Activated CD4-positive, CD25-positive, alpha-beta regulatory T cell (primary cell): ENCODE results near the gene GNAZ.
"Not testable (repeated sequence)": the region's sequence is repeated elsewhere in the genome, so short reads cannot be mapped to it uniquely, and the experiment has no call there.

ENCODE experiments used
- DNase-seq, 4 experiments: peaks; one replicate each; lab custom pipeline; 2025; lab: John Stamatoyannopoulos, UW

Gene GNAZ

DNA sequence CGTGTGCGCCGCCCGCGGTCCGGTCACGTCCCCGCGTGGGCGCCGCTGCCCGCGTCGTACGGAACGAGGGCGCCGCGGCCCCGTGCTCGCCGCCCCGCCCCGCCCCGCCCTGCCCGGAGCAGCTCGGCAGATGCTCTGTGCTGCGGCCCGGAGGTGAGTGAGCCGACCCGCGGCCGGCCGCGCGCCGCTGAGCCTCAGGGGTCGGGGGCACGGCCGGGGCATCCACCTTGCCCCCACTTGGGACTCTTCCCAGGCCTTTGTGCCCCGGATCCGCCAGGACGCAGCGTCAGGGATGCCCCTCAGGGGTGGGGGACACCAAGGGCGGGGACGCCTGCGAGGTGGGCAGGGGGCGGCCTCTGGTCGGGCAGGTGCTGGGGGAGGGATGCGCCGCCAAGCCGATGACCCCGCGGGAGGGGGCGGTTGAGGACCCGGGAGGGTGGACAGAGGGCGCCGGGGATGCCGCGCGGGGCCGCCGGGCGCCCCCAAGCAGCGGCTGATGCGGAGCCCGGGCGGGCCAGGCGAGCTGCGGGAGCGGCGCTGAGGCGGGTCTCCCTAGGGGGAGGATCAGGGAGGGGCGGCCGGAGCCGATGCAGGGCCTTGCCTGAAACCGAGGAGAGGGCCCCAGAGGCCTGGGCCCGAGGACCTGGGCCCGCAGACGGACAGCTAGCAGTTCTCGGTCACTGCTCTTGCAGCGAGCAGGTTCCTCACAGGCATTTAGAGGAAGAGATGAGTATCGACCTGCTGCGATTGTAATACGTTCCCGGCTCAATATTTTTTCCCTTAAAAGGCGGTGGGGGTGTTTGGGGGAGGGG is at the start of gene GNAZ:
Gene GNAZ, plus strand, starts transcription at position 102 of the 812 bp plus-strand sequence. CDS start 25,177 bp downstream, outside the sequence.
- no peak for DNase-seq

DNA sequence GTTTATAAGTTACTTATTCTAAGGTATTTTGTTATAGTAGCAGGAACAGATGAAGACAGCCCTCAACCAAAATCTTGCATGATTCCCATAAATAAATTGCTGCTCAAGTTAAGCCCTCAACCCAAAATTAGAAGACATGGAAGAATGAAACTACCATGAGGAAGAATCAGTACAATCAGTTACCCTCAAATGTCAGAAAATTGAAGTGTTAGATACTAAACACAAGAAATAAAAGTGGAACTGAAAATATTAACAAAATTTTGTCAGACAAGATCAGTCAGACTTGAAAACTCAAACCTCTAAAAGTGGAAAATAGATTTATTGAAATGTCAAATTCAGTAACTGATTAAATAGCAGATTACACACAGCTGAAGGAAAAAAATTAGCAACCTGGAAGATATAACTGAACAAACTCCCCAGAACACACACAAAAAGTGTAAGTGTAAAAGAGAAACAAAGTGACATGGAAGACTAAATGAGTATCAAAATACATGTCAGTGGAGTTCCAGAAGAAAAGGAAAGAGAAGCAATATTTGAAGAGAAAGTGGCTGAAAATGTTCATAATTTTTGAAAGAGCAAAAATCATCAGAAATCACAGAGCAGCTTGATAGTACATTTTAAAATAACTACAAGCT is 49.5 kb upstream of the GNAZ start:
- DNase-seq = no peak

DNA sequence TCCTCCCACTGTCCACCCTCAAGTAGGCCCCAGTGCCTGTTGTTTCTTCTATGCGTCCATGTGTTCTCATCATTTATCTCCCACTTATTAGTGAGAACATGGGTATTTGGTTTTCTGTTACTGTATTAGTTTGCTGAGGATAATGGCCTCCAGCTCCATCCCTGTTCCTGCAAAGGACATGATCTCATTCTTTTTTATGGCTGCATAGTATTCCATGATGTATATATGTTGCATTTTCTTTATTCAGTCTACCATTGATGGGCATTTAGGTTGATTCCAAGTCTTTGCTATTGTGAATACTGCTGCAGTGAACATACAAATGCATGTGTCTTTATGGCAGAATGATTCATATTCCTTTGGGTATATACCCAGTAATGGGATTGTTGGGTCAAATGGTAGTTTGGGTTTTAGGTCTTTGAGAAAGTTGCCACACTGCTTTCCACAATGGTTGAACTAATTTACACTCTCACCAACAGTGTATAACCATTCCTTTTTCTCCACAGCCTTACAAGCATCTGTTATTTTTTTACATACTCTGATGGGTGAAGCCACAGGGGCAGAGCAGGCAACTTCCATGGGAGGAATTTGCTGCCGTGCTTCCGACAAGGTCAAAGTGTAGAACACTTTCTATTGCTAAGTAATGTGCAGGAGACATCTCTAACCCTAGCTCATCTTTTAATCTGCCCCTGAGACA is 48.5 kb upstream of the GNAZ start:
- DNase-seq = not testable (repeated sequence)

DNA sequence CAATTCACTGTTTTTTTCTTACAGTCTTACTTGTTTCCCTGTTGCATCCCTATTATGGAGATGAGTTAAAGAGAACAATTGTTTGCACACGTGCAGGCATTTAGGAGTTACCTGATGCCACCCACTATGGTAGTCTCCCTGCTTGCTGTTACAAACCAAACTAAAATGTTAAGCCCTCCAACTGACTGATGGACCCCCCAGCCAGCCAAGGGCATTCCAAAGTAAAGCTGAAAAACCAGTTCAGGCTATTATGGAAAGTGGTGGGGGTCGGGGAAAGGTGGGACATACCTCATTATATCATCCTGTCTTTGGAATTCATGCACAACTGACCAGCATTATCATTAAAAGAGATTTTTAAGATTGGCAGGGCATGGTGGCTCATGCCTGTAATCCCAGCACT is 47.0 kb upstream of the GNAZ start:
- no peak for DNase-seq

DNA sequence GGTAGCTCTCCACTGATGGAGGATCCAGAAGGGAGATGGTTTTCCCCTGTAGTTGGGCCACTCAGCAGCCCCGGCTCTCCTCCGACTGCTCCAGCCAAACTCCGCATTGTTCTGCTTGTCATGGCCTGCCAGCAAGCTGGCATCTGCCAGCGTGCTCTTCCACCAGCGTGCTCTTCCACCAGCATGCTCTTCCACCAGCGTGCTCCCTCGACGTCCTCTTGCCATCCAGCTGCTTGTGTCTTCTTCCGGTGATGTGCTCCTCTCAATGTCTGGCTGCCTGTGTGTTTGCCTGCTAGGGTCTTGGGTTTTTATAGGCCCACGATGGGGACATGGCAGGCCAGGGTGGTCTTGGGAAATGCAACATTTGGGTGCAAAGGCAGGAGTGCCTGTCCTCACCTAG is 43.5 kb upstream of the GNAZ start:
- no peak for DNase-seq

DNA sequence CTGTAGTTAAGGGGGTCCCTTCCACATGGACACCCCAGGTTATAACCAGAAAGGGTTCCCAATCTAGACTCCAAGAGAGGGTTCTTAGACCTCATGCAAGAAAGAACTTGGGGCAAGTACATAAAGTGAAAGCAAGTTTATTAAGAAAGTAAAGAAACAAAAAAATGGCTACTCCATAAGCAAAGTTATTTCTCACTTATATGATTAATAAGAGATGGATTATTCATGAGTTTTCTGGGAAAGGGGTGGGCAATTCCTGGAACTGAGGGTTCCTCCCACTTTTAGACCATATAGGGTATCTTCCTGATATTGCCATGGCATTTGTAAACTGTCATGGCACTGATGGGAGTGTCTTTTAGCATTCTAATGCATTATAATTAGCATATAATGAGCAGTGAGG is 42.5 kb upstream of the GNAZ start:
- not testable (repeated sequence) for DNase-seq

DNA sequence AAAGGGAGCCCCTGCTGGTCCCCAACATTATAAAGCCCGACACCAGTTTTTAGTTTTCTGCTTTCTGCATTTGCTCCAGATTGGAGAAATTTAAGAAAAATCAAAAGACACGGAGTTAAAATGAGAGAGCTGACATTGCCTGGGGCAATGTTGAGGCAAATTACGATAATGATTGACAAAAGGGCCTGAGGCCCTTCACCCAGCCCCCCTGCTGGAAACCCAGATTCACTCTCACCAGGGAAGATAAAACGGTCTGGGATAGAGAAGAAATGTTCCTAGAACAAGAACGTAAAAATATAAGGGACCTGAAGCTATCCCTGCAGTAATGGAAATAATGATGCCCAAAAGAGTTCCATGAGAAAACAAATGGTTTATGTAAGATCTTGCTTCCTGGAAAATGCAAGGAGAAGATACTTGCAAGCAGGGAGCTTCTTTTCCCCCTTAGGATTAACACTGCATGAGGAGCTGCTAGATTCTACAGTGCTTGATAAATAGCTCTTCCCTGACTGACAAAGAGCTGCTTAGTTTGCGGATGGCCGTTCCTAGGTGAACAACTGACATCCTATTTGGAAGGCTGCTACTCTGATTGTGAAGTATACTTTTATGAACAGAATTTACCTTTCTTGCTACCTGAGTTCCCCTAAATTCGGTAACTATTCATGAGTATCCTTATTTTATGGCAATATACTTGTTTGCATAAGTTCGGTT is 40.6 kb upstream of the GNAZ start:
- no peak for DNase-seq

DNA sequence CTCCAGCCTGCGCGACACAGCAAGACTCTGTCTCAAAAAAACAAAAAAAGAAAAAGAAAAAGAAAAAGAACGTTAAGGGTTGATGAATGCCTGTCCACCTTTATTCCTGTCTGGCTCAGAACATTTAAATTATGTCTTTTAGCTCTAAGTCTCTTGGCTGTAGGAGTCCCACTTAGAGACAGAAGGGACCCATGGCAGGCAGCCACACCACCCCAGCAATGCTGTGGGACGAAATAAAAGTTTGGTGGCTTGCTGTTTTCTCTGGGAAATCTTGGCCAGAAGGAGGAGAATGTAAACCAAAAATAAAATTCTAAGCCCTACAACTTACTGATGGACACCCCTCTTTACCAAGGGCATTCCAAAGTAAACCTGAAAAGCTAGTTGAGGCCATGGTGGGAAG is 38.9 kb upstream of the GNAZ start:
- no peak for DNase-seq

DNA sequence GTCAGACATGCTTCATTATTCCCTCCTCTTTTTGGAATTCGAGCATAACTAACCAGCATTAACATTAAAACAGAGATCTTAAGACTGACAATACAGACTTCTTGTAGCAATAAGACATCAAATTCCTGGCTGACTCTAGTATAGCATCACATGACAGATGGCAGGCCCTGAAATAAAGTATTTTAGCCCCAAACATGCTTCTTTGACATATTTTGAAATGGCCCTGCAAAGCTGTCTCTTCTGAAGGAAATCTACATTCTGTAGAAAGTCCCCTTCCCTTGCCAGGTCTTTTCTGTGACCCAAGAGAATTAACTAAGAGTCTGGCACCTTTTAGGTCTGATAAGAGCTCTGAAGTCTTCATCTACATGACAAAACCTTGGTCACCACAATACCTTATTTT is 38.5 kb upstream of the GNAZ start:
- DNase-seq = no peak

DNA sequence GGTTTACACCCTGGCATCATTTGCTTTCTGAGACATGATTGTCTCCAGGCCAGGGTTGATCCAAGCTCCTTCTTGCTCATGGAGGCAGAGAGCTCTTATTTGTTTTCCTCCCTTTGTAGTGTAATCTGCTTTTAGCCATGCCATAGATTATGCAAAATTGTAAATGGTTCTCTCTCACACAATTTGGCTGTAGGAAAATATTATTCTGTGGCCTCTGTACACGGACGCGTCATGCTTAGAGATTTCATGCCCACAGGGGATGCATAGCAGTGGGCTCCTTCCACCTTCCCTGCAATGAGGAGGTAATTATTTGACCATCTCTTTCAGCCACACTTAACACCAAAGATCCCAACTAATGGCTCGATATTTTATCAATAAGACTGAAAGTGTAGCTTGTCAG is 37.7 kb upstream of the GNAZ start:
- DNase-seq = no peak

DNA sequence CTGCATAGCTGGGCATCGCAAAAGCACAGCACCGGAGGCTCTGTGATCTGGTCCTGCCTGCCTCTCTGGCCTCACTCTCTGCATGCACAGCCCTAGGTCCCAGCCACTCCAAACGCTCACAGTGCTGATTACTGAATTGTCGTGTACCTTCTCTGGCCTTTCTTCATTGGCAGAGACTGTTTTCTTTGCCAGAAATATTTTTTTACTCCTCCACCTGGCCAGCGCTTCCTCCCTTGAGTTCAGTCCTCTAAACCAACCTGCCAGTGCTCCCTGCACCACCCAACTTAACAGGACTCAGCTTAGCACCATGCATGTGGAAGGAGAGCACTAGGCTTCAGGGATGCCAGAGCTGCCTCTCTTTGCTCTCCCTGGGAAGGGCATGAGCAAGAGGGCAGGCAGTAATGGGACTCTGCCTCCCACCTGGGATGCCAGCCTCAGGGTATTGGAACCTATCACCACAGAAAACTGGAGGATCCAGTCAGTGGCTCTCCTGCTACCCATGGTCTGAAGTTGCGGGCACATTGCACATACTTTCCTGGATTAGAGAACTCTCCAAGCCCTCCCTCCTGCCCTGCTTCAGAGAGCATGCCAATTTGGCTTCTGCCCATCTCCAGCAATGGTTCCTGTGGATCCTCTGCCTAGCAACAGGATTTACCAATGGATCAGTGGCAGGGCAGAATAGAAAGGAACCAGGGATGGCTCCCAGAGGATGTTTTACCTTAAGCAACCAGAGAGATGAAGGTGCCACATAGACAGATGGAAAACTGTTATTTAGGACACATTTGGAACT is 37.0 kb upstream of the GNAZ start:
- no peak for DNase-seq

DNA sequence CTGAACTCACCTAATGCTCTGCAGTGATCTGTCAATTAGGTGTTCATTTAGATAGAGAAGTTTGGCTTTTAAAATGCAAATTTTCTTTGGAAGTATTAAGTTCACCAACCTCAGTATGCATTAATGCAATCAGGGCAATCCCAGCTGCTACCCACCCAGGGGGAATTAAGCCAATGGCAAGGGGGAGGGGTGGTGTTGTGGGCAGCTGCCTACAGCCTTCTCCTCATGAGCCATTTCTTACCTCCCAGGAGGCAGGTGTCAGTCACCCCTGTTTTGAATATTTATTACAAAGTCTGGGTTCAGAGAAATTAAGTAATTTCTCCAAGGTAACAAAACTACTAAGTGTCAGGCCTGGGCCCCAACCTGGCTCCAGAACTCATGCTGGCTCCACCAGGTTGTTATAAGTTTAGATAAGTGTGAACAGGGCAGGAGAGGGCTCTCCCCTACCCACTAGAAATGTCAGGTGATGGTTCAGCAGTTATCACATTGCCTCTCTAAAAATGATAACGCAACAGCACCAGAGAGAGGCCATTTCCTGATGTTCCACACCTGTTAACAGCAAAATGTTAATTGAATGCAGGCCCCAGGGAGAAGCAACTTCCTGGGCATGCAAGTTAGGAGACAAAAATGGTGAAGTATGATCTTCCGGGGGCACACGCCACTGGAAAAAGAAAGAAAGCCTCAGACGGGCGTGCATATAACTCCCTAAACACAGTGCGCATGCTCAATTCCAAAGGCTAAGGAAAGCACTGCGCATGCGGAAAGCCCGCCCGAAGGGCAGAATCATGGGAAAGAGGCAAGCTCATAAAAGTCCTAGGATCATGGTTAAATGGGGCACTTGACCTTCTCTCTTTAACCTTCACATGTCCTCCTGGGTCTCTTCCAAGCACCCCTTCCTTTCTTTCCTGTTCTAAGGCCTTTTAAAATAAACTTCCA is 35.4 kb upstream of the GNAZ start:
- DNase-seq = no peak

DNA sequence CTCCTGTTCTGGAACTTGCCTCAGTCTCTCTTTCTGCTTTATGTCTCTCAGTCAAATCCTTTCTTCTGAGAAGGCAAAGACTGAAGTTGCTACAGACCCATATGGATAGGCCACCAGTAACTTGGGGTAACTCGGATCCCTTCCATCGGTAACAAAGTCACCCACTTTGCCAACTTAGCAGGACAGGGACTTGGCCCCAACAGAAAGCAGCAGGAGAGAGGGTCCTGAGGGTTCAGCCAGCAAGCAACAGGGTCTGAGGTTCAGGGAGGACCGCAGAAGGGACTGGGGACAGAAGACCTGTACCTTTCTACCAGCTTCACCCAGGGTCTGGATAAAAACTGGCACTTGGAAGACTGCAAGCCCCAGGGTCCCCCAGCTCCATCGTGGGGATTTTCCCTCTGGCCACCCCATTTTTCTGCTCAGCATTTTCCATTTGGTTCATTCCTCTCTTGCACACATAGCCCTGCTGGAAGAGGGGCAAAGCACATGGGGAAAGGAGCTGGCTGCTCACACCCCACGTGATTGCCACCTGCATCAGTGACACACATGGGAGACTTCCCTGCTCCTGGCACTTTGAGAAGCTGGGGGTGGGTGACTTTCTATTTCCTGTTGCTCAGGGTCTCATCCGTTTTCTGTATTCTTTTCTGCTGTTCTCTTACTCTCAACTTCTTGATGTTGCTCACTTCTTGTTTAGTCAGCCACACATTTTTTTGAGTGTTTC is 34.6 kb upstream of the GNAZ start:
- DNase-seq = no peak

DNA sequence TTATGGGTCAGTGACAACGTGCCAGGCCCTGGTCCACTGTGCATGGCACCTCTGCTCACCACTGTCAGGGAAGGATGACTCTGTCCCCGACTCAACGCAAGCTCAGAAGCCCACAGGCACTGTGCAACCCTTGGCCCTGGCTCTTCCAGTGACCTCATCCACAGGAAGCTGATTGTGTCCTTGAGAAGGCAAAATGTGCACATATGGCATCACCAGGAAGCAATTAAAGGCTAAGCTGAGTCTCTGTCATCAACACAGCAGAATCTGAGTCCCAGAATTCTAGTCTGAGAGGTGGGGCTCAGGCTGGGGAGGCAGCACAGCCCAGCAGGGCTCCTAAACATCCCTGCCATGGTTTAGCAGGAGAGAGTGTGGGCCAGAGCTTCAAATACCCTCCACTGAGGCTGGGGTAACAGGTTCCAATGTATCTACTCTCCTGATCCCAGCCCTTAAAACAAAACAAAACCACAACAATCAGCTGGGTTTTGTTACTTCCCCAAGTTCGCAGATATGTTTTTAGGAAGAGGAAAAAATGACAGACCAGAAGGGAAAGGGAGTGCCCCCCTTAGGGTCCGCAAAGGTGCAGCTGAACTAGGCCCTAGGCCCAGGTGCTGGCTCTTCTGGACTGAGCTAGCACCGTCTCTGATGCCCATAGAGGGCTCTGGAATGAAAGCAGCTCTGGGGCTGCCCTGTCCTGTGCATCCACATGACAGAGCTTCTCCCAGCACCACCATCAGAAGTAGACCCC is 33.5 kb upstream of the GNAZ start:
- no peak for DNase-seq

DNA sequence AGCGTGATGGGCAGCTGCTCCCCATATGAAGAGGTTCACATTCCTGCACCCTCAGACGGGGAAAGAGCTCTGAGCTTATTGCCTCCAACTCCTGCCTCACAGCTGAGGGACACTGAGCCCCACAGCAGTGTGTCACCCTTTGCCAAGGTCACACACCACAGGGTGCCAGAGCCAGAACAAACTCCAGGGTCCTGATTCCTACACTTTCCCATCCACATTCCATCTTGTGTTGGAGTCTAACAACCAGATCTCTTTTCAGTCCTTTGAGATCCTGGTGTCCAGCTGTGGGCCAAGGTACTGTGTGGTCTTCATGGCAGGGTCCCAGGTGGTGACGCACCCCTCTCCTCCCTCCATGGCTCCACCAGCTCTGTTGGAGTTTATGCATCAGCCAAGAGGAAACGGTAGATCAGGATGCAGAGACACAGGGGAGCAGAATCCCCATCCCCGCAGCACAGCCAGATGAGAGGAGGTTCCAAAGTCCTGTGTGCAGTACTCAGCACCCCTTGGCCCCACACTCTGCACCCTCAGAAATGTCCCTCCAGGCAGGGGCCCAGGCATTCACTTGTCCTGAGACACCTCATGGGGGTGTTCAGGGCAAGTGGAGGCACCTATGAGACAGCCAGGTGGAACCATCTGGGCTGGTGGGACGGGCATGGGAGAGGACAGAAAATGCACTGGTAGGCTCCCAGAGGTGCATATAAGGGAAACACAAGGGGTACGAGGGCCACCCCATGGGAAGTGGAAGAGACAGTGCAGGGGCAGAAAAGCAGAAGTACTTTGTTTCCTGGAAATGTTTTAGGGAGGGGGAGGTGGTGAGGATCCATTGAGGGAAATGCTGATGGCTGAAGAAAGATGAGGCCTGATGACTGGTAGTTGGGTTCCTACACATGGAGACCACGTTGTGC is 32.6 kb upstream of the GNAZ start:
- DNase-seq = no peak

DNA sequence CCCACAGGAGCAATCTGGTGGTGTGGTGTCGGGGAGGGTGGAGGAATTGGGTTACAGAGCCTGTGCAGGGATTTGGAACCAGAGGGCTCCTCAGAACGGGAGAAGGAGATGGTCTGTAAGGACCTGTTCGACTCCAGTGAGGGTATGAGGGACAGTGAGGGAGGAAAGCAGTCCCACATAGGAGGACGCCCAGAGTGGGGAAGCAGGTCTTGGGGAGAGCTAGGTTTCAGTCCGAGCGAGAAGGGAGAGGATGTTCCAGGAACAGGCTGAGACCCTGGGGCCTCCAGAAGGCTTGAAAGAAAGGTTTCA is 32.0 kb upstream of the GNAZ start:
- DNase-seq = no peak

DNA sequence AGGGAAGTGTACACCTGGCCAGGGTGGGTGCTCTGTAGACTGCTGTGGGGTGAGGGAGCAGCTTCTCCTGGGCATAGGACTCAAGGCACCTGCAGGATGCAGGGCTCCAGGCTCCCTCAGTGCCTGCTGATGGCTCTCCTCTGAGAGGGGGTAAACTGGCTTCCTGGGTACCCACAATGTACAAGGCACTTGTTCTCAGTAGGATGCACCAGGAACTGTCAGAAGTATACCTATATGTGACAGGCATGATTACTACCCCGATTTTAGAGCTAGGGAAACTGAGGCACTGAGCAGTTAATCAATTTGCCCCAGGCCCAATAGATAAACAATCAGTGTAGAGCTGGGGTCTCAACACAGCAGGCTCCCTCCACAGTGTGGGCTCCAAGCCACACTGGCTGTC is 31.4 kb upstream of the GNAZ start:
- DNase-seq = no peak

DNA sequence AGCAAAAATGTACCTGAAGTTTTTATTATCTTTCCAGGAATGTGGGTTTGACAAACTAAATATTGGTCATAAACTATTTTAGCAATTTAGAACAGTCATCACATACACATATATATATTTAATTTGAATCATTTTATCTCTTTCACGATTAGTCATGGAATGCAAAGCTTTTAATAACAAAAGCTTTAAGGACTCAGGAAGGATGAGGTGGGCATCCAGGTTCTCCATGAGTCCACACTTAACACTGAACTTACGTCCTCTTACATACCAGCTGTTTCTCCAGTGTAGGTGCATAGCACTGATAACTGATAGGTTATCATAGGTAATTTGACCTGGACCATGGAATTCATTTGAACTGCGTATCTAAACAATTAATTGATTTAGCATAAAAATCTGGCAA is 28.1 kb upstream of the GNAZ start:
- DNase-seq = no peak
